Measurements from ENCODE around the gene SPINT1.

Gene SPINT1

GRCh38 chr15:40843885-40844695 lies at the start of gene SPINT1:
TSS of gene SPINT1 (plus strand) at chr15:40844048. CDS start at chr15:40844555, 507 bp downstream.
- TF ChIP-seq CTCF (IDR thresholded peaks at IDR 0.05; ENCODE audit: insufficient read depth, missing control alignments) = no peak
- FAIRE-seq (no peak), DNase-seq (ENCODE audit: insufficient read length, low spot score) (no peak)

- no peak for FAIRE-seq
- TF ChIP-seq CTCF (IDR thresholded peaks at IDR 0.05; ENCODE audit: insufficient read depth, missing control alignments) = no peak
- no peak for DNase-seq (ENCODE audit: insufficient read length, low spot score)
Measured at GRCh38 chr15:40796041-40796440, 47.8 kb upstream of the SPINT1 start.

GRCh38 chr15:40796512-40796911 lies 47.3 kb upstream of the SPINT1 start:
- FAIRE-seq (no peak), DNase-seq (ENCODE audit: insufficient read length, low spot score) (no peak)
- TF ChIP-seq CTCF (IDR thresholded peaks at IDR 0.05; ENCODE audit: insufficient read depth, missing control alignments) = no peak

- no peak for TF ChIP-seq CTCF (IDR thresholded peaks at IDR 0.05; ENCODE audit: insufficient read depth, missing control alignments)
- DNase-seq (ENCODE audit: insufficient read length, low spot score) (no peak), FAIRE-seq (no peak)
Measured at GRCh38 chr15:40799523-40799922, 44.3 kb upstream of the SPINT1 start.

GRCh38 chr15:40803076-40803475 lies 40.8 kb upstream of the SPINT1 start:
- no peak for TF ChIP-seq CTCF (IDR thresholded peaks at IDR 0.05; ENCODE audit: insufficient read depth, missing control alignments)
- FAIRE-seq = no peak
- no peak for DNase-seq (ENCODE audit: insufficient read length, low spot score)

GRCh38 chr15:40803688-40804087 lies 40.2 kb upstream of the SPINT1 start:
- no peak for FAIRE-seq
- DNase-seq (ENCODE audit: insufficient read length, low spot score) = no peak
- no peak for TF ChIP-seq CTCF (IDR thresholded peaks at IDR 0.05; ENCODE audit: insufficient read depth, missing control alignments)

- TF ChIP-seq CTCF (IDR thresholded peaks at IDR 0.05; ENCODE audit: insufficient read depth, missing control alignments) = no peak
- FAIRE-seq (no peak), DNase-seq (ENCODE audit: insufficient read length, low spot score) (no peak)
Measured at GRCh38 chr15:40806672-40807027, 37.2 kb upstream of the SPINT1 start.

Measured in D721Med (cell line).